Pons (tissue), 1 donor: ENCODE measurements around the gene PRDM12.
"Not testable (repeated sequence)": the region's sequence is repeated elsewhere in the genome, so short reads cannot be mapped to it uniquely, and the experiment has no call there.

Source experiments
- DNase-seq: peaks from one replicate; pipeline ENCODE4 v3.0.0-alpha.2; 2016; ENCODE audit warnings: low spot score

The PRDM12 gene

DNA sequence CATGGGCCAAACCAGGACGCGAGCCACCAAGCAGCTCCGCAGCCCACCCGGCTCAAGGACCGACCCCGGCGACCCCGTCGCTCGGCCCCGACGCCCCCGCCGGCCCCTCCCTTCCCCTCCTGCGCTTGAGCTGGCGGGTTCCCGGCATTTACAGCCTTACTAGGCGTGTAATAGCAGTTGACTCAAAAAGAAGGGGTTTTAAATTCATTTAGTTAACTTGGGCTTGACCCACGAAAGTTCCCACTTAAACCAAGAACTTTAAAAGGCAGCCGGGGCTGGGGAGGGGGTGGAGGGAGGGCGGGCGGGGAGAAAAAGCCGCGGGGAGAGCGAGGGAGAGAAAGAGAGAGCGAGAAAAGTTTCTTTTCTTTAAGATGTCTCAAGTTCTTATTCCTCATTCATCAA, 636 bp downstream of the PRDM12 start:
- no peak for DNase-seq

DNA sequence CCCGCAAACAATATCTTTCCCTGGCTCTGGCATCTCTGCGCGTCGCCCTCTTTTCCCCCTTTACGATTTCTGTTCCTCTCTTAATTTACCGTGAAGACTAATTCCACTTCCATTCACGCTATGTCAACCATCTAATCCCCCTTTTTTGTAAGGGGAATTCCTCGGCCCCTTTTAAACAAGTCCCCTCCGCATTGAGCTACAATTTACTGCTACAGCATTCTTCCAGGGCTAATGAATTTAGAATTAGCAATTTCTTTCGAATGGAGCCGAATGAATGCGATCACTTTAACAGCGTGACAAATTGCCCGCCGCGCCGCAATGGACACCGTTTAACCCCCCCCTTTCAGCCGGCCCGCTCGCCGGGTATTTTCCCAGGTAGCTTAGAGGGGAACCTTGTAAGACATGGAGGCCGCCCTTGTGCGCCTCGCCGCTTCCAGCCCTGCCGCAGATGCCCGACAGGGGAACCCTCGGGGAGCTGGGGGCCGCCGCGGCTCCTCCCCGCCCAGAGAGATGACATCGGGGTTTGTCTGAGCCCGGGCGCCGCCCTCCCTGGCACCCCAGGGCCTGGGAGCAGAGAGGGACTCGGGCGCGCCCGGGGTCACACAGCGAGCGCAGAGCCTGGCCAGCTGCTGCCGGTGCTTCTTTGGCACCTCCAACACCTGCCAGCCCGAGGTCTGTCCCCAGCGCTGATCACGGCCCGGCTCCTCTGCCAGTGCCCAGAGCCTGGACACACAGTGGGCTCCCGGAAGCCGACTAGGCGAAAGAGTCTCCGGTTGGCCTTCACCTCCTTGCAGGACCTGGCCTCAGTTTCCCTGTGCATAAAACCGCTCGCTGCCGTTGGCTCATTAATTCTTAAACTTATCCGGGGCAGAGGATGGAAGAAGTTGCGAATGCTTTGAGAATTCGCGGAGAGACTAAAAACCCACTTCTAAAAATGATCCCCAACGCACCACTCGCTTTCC, 1.3 kb downstream of the PRDM12 start:
- DNase-seq: no peak

DNA sequence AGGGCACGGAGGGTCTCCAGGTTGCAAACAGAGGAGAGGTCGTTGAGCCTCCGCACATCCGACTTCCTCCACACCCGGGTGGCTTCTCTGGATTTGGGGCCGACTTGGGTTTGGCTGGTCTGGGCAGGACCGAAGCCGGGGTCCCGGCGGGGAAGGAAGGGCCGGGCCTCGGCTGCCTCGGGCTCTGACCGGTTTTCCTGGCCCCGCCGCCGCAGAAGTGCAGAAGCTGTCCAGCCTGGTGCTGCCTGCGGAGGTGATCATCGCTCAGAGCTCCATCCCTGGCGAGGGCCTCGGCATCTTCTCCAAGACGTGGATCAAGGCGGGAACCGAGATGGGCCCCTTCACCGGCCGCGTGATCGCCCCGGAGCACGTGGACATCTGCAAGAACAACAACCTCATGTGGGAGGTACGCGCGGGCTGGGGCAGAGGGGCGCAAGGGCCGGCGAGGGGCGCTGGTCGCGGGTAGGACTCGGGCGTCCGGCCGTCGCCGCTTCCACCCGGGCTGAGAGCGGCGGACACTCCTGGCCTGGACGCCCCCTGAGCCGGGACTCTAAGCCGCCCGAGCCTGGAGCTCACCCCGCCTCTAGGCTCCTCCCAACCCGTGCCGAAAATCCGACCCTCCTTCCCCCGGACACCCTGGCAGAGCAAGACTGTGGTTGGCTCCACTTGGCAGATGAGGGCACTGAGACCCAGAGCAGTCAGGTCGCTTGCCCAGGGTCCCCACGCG, 2.2 kb downstream of the PRDM12 start:
- no peak for DNase-seq

DNA sequence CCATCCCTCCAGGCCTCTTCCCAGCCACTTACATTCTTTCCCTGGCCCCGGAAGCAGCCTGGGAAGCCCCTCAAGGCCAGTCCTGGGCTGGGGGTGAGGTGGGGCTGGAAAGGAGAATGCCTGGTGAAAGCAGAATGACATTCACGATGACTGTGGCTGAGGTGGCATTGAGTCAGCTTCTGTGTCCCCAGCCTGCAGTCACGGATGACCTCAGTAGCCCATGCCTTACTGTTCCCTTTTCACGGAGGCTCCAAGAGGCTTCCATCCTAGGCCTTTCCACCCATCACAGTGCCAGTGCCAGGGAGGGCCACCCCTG, 2.7 kb downstream of the PRDM12 start:
- DNase-seq: no peak

DNA sequence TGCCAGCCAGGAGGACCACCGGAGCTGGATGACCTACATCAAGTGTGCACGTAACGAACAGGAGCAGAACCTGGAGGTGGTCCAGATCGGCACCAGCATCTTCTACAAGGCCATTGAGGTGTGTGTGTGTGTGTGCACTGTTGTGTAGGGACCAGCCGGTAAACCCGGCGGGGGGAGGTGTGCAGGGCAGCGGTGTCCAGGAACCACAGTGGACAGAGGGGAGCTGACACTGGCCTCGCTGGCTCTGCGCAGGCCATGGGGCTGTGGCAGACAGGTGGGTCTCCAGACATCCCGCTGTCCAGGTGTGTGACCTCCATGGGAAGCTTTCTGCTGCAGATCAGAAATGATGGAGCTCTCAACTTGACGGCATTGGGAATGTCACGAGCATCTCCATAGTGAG, 3.8 kb downstream of the PRDM12 start:
- DNase-seq: no peak

DNA sequence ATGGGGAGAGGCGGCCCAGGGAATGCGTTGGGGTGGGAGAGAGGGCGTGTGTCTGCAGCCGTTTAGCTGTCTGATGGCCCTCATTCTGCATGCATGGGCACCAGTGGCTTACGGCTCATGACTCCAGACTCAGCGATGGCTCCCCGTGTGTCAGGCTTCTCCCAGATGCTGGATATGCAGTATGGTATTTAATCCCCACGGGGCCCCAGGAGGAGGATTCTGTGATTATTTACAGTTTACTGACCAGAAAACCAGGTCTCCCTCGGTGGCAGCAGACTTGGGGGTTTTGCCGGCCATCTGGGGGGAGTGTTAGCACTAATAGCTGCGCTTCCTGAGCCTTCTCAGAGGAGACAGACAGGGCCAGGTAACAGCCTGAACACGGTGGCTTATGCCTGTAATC, 4.3 kb downstream of the PRDM12 start:
- no peak for DNase-seq

DNA sequence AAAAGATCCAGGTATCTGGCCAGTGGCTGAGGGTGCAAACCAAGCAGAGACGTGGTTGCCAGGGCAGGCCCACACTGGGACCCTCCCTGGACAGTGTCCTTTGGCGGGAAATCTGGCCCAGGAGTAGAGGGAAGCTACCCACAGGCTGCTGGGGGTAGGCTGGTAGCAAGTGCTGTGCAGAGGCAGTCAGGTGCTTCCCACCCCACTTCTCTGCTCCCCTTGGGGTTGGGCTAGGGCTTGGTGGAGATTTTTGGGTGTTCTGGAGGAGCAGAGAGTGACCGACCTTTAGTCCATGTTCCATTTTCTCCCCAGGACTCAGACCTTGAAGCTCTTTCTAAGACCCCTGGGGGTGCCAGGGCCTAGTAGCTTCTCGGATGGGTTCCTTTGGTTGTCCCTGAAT, 5.6 kb downstream of the PRDM12 start:
- DNase-seq: no peak

DNA sequence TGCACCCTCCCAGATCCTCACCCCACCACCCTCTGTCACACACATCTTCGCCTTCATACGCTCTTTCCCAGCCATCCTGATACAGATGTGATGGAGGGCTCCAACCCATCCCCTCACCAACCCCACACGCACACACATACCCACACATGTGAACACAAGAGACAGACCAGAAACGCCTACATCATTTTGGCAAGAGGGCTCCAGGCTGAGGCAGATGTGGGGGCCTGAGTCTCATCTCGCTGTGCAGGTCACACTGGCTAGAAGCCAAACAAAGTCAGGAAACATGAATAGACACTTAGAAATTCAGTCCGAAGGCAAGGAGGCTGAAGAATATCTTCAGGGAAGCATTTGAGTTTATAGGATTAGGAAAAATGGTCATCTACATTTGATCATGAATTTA, 6.2 kb downstream of the PRDM12 start:
- DNase-seq: no peak

DNA sequence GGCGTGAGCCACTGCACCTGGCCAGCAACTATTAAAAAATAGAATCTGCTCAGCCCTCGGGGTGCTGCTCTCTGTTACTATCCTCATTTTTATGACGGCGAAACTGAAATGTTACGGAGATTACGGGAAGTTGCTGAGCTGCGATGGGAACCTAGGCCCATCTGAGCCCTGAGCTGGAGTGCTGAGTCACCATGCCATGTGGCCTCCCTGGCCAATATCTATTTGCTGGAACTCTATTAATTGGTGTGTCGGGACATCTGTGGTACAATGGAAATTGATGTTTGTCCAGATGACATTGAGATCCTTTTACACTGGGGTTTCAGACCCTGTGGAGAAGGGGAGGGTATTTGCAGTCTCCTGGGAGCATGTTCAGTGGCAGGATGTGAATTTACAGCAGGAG, 8.1 kb downstream of the PRDM12 start:
- no peak for DNase-seq

DNA sequence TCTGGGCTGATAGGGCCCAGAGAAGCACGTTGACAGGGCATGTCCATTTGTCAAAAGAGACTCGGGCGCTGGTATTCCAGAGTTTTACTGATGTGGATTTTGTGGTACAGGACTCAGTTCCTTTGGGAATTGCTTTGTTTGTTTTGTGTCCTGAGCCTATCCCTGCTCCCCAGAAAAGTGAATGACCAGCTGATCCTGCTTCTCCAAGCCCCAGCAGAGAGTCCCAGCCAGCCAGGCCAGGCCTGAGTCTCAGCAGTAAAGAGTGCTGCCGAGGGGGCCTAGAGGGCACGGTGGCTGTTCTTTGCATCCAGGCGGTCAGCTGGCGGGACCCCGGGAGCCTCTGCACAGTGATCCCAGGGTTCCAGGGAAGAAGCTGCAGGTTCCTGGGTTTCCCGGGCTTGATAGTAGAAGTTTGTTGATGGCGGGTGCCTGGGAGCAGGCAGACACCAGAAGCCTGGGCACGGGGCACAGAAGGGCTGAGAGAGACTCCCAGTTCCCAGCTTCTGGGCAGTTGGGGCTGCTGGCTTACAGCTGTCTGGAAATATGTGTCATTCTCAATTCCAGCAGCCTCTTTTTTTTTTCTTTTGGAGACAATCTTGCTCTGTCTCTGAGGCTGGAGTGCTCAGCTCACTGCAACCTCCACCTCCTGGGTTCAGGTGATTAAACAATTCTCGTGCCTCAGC, 8.7 kb downstream of the PRDM12 start:
- no peak for DNase-seq

DNA sequence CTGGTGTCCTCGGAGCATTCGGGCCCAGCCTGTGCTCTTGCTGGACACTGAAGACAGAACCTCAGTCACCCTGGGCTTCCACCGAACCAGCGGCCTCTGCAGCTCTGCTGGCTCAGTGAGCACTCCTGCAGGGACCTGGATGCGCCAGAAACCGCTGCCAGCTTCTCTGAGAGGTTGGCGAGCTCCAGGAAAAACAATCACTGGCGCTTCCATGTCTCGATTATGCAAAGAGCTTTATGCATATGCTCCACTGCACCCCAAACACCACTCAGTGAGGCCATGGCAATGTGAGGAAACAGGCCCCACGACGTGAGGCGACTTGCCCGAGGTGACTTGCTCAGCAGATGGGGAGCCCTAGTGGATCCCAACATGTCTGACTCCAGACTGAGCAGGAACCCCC, 11.0 kb downstream of the PRDM12 start:
- no peak for DNase-seq

DNA sequence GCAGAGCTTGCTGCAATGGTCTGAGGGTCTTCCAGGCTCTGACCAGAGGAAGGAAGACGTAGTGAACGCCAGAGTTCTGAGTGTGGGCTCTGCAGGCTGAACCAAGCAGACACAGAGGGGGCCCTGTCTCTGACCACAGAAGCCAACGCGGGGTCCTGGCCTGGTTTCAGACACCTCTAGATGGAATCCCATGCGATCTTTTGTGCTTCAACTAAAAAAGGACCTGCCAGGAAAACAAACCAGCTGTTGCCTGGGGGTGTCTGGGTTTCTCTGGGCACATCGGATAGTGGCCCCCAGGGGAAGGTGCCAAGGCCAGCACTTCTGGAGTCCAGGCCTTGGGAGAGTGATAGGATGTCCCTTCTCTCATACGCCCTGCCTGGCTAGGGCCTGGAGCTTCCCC, 12.9 kb downstream of the PRDM12 start:
- no peak for DNase-seq

DNA sequence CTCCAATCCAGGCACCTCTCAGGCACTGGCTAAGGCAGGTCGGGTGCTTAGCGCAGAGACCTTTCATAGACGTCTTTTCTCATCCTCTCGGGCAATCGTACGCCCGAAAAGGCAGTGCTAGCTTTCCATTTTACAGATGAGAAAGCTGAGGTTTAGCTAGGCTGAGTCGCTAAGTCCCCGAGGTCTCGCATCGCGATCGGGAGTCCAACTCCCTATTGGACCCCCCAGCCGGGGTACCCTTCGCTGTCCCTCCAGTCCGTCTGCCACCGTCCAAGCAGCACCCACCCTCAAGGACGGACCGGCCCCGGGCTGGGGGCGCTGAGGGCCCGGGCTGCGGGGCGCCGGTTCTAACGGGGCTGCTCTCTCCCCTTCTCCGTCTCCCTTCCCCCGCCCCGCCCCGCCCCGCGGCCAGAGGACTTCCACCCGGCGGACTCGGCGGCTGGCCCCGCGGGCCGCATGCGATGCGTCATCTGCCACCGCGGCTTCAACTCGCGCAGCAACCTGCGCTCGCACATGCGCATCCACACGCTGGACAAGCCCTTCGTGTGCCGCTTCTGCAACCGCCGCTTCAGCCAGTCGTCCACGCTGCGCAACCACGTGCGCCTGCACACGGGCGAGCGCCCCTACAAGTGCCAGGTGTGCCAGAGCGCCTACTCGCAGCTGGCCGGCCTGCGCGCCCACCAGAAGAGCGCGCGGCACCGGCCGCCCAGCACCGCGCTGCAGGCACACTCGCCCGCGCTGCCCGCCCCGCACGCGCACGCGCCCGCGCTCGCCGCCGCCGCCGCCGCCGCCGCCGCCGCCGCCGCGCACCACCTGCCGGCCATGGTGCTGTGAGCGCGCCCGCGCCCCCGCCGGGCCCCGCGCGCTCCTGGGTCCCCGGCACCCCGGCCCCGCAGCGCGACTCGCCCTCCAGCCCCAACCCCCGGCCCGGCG, 16.7 kb downstream of the PRDM12 start:
- no peak for DNase-seq

DNA sequence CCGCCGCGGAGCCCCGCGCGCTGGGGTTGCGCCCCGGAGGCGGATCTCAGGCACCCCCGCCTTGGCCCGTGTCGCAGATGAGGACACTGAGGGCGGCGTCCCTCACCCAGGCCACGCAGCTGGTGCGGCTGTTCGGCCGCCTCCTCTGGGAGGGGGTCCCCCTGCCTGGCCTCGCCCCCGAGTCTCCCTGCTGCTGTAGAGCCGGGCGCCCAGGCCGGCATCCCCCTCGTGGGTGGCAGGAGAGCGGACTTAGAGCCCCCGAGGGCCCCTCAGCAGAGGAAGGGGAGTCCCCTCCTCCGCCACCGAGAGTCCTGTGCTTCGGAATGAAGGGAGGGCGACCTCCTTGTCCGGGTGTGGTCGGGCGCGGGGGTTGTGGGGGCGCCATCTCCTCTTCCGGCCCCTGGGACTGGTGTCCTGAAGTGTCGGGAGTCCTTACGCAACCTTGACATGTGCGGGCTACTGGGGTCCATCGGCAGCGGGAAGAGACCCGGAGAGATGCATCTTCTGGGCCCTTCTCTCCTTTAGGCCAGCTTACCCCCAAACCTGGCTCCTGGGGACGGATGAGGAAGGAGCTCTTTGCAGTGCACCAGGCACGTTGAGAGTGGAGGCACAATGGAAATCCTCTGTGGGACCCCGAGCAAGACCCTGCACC, 17.5 kb downstream of the PRDM12 start:
- DNase-seq: no peak

DNA sequence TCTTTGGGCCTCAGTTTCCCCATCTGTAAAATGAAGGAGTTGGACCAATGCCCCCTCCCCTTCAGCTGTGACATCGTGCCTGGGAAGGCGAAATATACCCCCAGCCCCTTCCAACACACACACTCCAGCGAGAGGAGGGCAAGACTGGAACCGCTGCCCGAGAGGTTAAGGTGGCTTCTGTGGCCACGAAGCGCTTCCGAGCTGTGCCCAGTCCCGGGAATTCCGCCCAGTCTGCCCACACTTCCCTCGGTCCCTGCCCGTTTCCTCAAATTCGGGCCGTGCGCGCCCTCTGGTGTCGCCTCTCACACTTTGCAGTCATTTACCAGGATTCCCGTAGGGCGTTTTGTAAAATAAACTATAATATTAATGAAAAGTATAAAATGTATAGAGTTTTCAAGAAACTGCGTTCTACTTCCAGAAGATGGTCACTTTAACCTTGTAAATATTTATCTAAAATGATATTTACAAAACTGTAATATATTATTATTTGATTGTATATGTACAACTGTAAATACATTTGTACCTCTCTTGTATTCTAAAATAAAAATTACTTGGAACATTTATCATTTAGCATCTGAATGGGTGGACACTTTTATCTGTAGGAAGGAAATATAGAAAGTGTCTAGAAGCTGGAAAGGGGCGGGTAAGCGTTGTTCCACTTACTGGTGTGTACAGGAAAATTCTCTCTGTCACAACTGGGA, 18.2 kb downstream of the PRDM12 start:
- peak; percentile 73 for DNase-seq

DNA sequence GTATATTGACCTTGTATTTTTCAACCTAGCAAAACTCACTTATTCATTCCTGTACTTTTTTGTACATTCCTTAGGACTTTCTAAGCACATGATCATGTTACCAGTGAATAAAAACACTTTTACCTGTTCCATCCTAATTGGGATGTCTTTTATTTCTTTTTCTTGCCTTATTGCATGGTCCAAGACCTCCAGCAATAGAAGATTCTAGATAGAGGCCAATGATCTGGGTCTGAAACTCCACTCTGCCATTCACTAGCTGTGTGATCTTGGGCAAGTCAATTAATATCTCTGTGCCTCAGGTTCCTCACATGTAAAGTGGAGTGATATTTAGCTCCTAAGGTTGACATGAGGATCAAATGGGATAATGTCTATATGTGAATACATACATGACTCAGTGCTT, 20.7 kb downstream of the PRDM12 start:
- no peak for DNase-seq

DNA sequence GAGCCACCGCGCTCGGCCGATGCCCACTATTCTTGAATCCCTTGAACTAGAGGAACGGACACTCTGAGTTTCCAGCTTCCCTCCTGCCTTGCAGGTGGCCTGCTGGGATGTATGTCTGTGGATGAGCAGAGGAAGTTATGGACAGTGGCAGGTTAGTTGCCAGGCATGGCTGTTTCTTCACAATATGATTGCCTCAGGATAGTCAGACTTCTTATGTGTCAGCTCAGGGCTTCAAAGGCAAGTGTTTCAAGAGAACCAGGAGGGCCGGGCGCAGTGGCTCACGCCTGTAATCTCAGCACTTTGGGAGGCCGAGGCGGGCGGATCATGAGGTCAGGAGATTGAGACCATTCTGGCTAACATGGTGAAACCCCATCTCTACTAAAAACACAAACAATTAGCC, 21.6 kb downstream of the PRDM12 start:
- DNase-seq: not testable (repeated sequence)

DNA sequence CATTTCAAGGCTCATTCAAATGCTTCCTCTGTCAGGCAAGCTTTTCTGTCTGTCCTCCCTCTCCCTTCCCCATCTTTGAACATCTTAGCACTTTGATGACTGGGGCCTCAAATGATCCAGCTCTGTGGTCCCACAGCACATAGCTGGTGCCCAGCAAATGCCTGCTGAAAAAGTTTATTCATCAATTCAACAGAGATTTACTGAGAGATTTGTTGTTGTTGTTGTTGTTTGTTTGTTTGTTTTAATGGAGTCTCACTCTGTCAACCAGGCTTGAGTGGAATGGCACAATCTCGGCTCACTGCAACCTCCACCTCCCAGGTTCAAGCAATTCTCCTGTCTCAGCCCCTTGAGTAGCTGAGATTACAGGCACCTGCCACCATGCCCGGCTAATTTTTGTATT, 23.2 kb downstream of the PRDM12 start:
- no peak for DNase-seq

DNA sequence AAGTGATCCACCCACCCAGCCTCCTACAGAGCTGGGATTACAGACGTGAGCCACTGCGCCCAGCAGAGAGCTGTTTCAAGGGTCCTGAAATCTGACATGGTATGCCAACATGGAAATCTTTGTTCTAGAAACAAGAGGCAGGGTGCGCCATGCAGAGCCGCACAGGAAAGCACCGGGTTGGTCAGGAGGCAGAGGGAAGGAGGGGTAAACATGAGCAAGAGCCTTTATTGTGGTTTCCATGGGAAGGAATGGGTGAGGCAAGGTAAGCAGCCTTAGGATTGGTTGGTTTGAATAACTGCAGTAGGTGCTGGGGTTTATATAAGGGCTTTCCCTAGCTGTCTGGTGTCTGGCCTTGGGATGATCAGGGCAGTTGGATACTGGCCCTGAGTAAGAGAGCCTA, 23.7 kb downstream of the PRDM12 start:
- DNase-seq: no peak

DNA sequence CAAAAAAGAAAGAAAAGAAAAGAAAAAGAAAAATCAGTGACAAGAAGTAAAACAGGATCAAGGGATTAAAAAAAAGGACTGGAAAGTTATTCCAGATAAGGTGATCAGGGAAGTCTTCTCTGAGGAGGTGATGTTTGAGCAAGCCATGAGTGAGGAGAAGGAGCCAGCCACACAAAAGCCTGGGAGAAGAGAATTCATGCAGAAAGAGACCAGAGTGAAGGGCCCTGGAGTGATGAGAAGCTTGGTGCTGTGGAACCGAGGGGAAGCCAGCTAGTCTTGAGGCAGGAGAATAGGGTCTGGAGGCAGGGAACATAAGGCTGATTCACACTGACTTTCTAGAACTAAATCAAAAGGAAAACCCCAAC, 25.2 kb downstream of the PRDM12 start:
- no peak for DNase-seq
